ENCODE data around the gene TRAF1.

Gene TRAF1

DNA sequence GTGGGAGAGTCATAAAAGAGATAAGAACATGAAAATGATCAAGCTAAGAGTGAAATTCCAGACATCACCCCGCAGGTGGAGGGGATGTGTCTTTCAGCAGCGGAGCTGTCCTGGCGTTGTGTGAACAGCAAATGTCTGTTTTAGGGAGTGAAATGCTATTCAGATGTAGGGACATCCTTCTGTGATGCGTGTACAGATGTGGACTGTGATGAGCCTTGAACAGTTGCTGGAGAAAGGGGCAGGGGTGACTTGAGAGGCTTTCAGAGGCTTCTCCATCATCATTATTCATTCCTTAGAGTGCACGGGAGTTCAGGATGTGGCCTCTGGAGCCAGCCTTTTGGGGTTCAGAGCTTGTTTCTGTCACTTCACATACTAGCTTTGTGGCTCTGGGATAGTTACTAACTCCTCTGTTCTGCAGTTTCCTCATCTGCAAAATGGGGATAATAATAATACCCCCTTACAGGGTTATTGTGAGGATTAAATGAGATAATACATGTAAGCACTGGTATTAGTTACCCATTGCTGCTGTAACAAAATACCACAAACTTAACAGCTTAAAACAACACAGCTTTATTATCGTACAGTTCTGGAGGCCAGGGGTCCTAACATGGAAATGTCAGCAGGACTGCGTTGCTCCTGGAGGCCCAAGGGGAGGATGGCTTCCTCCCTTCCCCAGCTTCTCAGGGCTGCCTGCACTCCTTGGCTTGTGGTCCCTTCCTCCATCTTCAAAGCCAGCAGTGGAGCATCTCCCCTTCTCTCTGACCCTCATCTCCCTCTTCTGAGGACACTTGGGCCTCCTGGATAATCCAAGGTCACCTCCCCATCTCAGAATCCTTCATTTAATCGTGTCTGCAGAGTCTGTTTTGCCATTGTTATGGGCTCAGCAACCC is 9.4 kb downstream of the TRAF1 start:
- no peak overlapping the region for H3K27ac ChIP-seq
- TF ChIP-seq, protein P1, sequence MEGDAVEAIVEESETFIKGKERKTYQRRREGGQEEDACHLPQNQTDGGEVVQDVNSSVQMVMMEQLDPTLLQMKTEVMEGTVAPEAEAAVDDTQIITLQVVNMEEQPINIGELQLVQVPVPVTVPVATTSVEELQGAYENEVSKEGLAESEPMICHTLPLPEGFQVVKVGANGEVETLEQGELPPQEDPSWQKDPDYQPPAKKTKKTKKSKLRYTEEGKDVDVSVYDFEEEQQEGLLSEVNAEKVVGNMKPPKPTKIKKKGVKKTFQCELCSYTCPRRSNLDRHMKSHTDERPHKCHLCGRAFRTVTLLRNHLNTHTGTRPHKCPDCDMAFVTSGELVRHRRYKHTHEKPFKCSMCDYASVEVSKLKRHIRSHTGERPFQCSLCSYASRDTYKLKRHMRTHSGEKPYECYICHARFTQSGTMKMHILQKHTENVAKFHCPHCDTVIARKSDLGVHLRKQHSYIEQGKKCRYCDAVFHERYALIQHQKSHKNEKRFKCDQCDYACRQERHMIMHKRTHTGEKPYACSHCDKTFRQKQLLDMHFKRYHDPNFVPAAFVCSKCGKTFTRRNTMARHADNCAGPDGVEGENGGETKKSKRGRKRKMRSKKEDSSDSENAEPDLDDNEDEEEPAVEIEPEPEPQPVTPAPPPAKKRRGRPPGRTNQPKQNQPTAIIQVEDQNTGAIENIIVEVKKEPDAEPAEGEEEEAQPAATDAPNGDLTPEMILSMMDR (conservative IDR thresholded peaks at IDR 0.05; ENCODE audit: low read depth), result no peak
- DNase-seq (ENCODE audit: low spot score), result no peak
- CTCF ChIA-PET, result interaction anchor here (0.6 to 1.1 kb wide), 3 partner anchors 9 to 100 kb away, joined by 3 read pairs; no protein-coding TSS in a partner anchor
- POLR2A ChIA-PET (ENCODE audit: low non-redundant PET), result no interaction called here

- DNase-seq (ENCODE audit: low spot score), result no peak
- CTCF ChIA-PET, result interaction anchor here (0.6 to 1.1 kb wide), 3 partner anchors 9 to 100 kb away, joined by 3 read pairs; no protein-coding TSS in a partner anchor
- no peak overlapping the region for H3K27ac ChIP-seq
- POLR2A ChIA-PET (ENCODE audit: low non-redundant PET), result no interaction called here
- TF ChIP-seq, protein P1 (conservative IDR thresholded peaks at IDR 0.05; ENCODE audit: low read depth), result no peak; the same call in 1 of the 2 replicates
Observed at GRCh38 chr9:120916588-120916987, 10.0 kb downstream of the TRAF1 start.

- ChIA-PET POLR2A (ENCODE audit: low non-redundant PET) (no interaction called here), CTCF (no interaction called here)
- TF ChIP-seq, protein P1 (conservative IDR thresholded peaks at IDR 0.05; ENCODE audit: low read depth), result no peak
- H3K27ac ChIP-seq, result no peak overlapping the region
- DNase-seq (ENCODE audit: low spot score), result no peak
Observed at GRCh38 chr9:120915854-120916470, 10.6 kb downstream of the TRAF1 start.

- DNase-seq (ENCODE audit: low spot score), result peak; percentile 59
- TF ChIP-seq, protein P1 (conservative IDR thresholded peaks at IDR 0.05; ENCODE audit: low read depth), result no peak
- ChIA-PET CTCF (no interaction called here), POLR2A (ENCODE audit: low non-redundant PET) (no interaction called here)
- H3K27ac ChIP-seq, result no peak overlapping the region
Observed at GRCh38 chr9:120914953-120915352, 11.6 kb downstream of the TRAF1 start.

- no peak for DNase-seq (ENCODE audit: low spot score)
- no peak overlapping the region for H3K27ac ChIP-seq
- TF ChIP-seq, protein P1 (conservative IDR thresholded peaks at IDR 0.05; ENCODE audit: low read depth), result no peak
- CTCF ChIA-PET, result no interaction called here
- POLR2A ChIA-PET (ENCODE audit: low non-redundant PET), result no interaction called here
Observed at GRCh38 chr9:120914396-120914795, 12.2 kb downstream of the TRAF1 start.

- DNase-seq (ENCODE audit: low spot score), result peak; percentile 42
- ChIA-PET POLR2A (ENCODE audit: low non-redundant PET) (no interaction called here), CTCF (no interaction called here)
- TF ChIP-seq, protein P1 (conservative IDR thresholded peaks at IDR 0.05; ENCODE audit: low read depth), result no peak
- no peak overlapping the region for H3K27ac ChIP-seq
Observed at GRCh38 chr9:120913647-120914264, 12.8 kb downstream of the TRAF1 start.
